SK-N-SH (cell line): Measurements from ENCODE around the gene GANAB. TPM values are rescaled to one million over a fixed set of nuclear protein-coding genes. Genes with fewer than 3 reads are reported as not detected.
A peak's percentile ranks its signal among the peaks of the same experiment; 100 is the strongest.

ENCODE experiments used
- CTCF ChIA-PET: fragments of 300-600, 350-600 bp; formaldehyde crosslinking; extraction: SDS; loops from one replicate; lab custom pipeline; 2021; lab: Yijun Ruan, JAX
- POLR2A ChIA-PET: fragments of 350-600 bp; sonication (Branson Sonifier 250); formaldehyde crosslinking; extraction: SDS; loops from one replicate; lab custom pipeline; 2020; ENCODE audit warnings: antibody characterized with exemption, inconsistent platforms; lab: Yijun Ruan, JAX
- DNase-seq: peaks from one replicate; pipeline ENCODE4 v3.0.0; 2012
- H2AFZ ChIP-seq: fragments of 200-600 bp; sonication (generic); 2 replicates; pipeline ENCODE4 v1.8.1; 2016; ENCODE audit warnings: antibody characterized with exemption, mild to moderate bottlenecking, low read depth
- H3F3A ChIP-seq: fragments of 200-600 bp; sonication (generic); replicated peaks from 2 replicates; pipeline ENCODE3; 2016; ENCODE audit warnings: antibody characterized with exemption, mild to moderate bottlenecking; ENCODE audit not compliant: insufficient read depth
- H3K27ac ChIP-seq, 2 experiments: fragments of 200-500 bp in 1 of 2; fragments of 200-600 bp in 1 of 2; sonication (Bioruptor generic) in 1 of 2; sonication (generic), shearing (Covaris generic) in 1 of 2; 2 replicates each; pipeline versions ENCODE4 v1.5.1 to v1.6.1; 2014 to 2016; ENCODE audit warnings: low read depth in 2 of 2, inconsistent platforms in 1 of 2, low read length in 1 of 2, mild to moderate bottlenecking in 1 of 2, mixed read lengths in 1 of 2
- H3K27me3 ChIP-seq: fragments of 200-600 bp; sonication (generic), shearing (Covaris generic); 2 replicates; pipeline ENCODE4 v1.6.1; 2016; ENCODE audit warnings: mixed run types; ENCODE audit not compliant: insufficient read depth
- H3K36me3 ChIP-seq, 2 experiments: fragments of 200-500 bp in 1 of 2; fragments of 200-600 bp in 1 of 2; sonication (Bioruptor generic) in 1 of 2; sonication (generic) in 1 of 2; replicated peaks in 1 of 2; 2 replicates each; pipeline versions ENCODE3 to v1.5.1; 2014 to 2016; ENCODE audit warnings: low read length in 1 of 2, mild to moderate bottlenecking in 1 of 2; ENCODE audit not compliant: insufficient read depth in 2 of 2, control insufficient read depth in 1 of 2
- H3K4me1 ChIP-seq, 2 experiments: fragments of 200-500 bp in 1 of 2; fragments of 200-600 bp in 1 of 2; sonication (Bioruptor generic) in 1 of 2; sonication (generic), shearing (Covaris generic) in 1 of 2; 2 replicates each; pipeline versions ENCODE4 v1.5.1 to v1.6.1; 2014 to 2016; ENCODE audit warnings: low read depth in 1 of 2, low read length in 1 of 2, mixed run types in 1 of 2; ENCODE audit not compliant: insufficient read depth in 2 of 2, control insufficient read depth in 1 of 2
- H3K4me2 ChIP-seq: fragments of 200-600 bp; sonication (generic), shearing (Covaris generic); 2 replicates; pipeline ENCODE4 v1.6.1; 2017; ENCODE audit warnings: mixed run types
- H3K4me3 ChIP-seq, 2 experiments: fragments of 200-500 bp in 1 of 2; fragments of 200-600 bp in 1 of 2; sonication (Bioruptor generic) in 1 of 2; sonication (generic), shearing (Covaris generic) in 1 of 2; 2 replicates each; pipeline versions ENCODE4 v1.5.1 to v1.8.1; 2014 to 2016; ENCODE audit warnings: low read depth in 2 of 2, inconsistent platforms in 1 of 2, low read length in 1 of 2, mild to moderate bottlenecking in 1 of 2, mixed read lengths in 1 of 2, moderate library complexity in 1 of 2
- H3K79me2 ChIP-seq: fragments of 200-600 bp; sonication (generic); 2 replicates; pipeline ENCODE4 v1.8.1; 2017; ENCODE audit warnings: mild to moderate bottlenecking; ENCODE audit not compliant: insufficient read depth
- H3K9ac ChIP-seq: fragments of 200-600 bp; sonication (generic); 2 replicates; pipeline ENCODE4 v1.6.1; 2017; ENCODE audit warnings: mixed run types
- H3K9me2 ChIP-seq: fragments of 200-600 bp; sonication (generic); 2 replicates; pipeline ENCODE4 v1.6.1; 2017; ENCODE audit warnings: mixed run types
- H3K9me3 ChIP-seq: fragments of 200-600 bp; sonication (generic); 2 replicates; pipeline ENCODE4 v1.6.1; 2017; ENCODE audit warnings: mixed run types, mild to moderate bottlenecking, moderate library complexity
- H4K20me1 ChIP-seq: fragments of 200-600 bp; sonication (generic); 2 replicates; pipeline ENCODE4 v1.6.1; 2017; ENCODE audit warnings: mild to moderate bottlenecking, mixed run types; ENCODE audit not compliant: insufficient read depth
- CHD2 ChIP-seq: fragments of 150-350 bp; IDR thresholded peaks from 2 replicates; pipeline ENCODE4 v1.6.1; 2018; ENCODE audit warnings: low read length; ENCODE audit not compliant: partially characterized antibody
- EP300 ChIP-seq, 2 experiments: IDR thresholded peaks; 2 replicates each; pipeline versions ENCODE4 v1.4.0 to v1.6.1; 2012; ENCODE audit warnings: borderline replicate concordance in 1 of 2, low read depth in 1 of 2, low read length in 1 of 2
- EZH2phosphoT487 ChIP-seq: fragments of 200-600 bp; sonication (generic); IDR thresholded peaks from 2 replicates; pipeline ENCODE4 v1.6.1; 2017; ENCODE audit warnings: low read depth, mixed run types, mild to moderate bottlenecking, antibody characterized with exemption, moderate library complexity, borderline replicate concordance
- MEF2A ChIP-seq: IDR thresholded peaks from 2 replicates; pipeline ENCODE4 v1.4.0; 2012; ENCODE audit warnings: low read depth, borderline replicate concordance
- MXI1 ChIP-seq: IDR thresholded peaks from 2 replicates; pipeline ENCODE4 v1.6.1; 2012; ENCODE audit warnings: mild to moderate bottlenecking, low read depth, low read length, improper control_type of control experiment
- NFIC ChIP-seq: IDR thresholded peaks from 2 replicates; pipeline ENCODE4 v1.4.0; 2012; ENCODE audit warnings: borderline replicate concordance
- NRF1 ChIP-seq: IDR thresholded peaks from 2 replicates; pipeline ENCODE4 v1.6.1; 2012; ENCODE audit warnings: low read depth, mild to moderate bottlenecking, low read length
- PBX3 ChIP-seq: IDR thresholded peaks from 2 replicates; pipeline ENCODE4; 2012
- RXRA ChIP-seq: IDR thresholded peaks from 2 replicates; pipeline ENCODE4 v1.4.0; 2012; ENCODE audit warnings: low read depth, mild to moderate bottlenecking, borderline replicate concordance
- SIN3A ChIP-seq: IDR thresholded peaks from 2 replicates; pipeline ENCODE4 v1.6.1; 2012; ENCODE audit warnings: low read depth, mild to moderate bottlenecking, low read length, moderate library complexity, borderline replicate concordance
- SMC3 ChIP-seq: IDR thresholded peaks from 2 replicates; pipeline ENCODE4 v1.6.1; 2012; ENCODE audit warnings: low read depth, low read length, improper control_type of control experiment
- TCF12 ChIP-seq: IDR thresholded peaks from 2 replicates; pipeline ENCODE4 v1.4.0; 2012
- USF1 ChIP-seq: IDR thresholded peaks from 2 replicates; pipeline ENCODE4 v1.4.0; 2012; ENCODE audit warnings: low read depth, borderline replicate concordance
- WGBS: methylation state at CpG from one replicate; pipeline ENCODE4 v1.1.6; 2017; ENCODE audit warnings: low lambda C conversion rate; 5-methylcytosine and 5-hydroxymethylcytosine counted together
- polyA plus RNA-seq, 3 experiments: library from polyadenylated mRNA; depleted of rRNA; stranded (reverse); fragments of >200 nt; gene quantifications; 2 replicates each; pipeline ENCODE4 v1.2.3, GENCODE V29; 2012
- TF ChIP-seq, protein P1 (sequence below): fragments of 150-350 bp; IDR thresholded peaks from 2 replicates; pipeline ENCODE4 v1.6.1; 2017; ENCODE audit warnings: antibody characterized with exemption, low read length, low read depth, borderline replicate concordance
- TF ChIP-seq, protein P2 (sequence below): IDR thresholded peaks from 2 replicates; pipeline ENCODE4 v1.6.1; 2012; ENCODE audit warnings: mild to moderate bottlenecking, low read depth, low read length, moderate library complexity
- TF ChIP-seq, protein P3 (sequence below): fragments of 200-600 bp; sonication (generic); IDR thresholded peaks from 2 replicates; pipeline ENCODE4 v1.6.1; 2017; ENCODE audit warnings: antibody characterized with exemption, mild to moderate bottlenecking, moderate library complexity

Gene GANAB
- polyA plus RNA-seq, 1 of the 3 experiments (the other 2 are of a cell fraction): 275 TPM

DNA sequence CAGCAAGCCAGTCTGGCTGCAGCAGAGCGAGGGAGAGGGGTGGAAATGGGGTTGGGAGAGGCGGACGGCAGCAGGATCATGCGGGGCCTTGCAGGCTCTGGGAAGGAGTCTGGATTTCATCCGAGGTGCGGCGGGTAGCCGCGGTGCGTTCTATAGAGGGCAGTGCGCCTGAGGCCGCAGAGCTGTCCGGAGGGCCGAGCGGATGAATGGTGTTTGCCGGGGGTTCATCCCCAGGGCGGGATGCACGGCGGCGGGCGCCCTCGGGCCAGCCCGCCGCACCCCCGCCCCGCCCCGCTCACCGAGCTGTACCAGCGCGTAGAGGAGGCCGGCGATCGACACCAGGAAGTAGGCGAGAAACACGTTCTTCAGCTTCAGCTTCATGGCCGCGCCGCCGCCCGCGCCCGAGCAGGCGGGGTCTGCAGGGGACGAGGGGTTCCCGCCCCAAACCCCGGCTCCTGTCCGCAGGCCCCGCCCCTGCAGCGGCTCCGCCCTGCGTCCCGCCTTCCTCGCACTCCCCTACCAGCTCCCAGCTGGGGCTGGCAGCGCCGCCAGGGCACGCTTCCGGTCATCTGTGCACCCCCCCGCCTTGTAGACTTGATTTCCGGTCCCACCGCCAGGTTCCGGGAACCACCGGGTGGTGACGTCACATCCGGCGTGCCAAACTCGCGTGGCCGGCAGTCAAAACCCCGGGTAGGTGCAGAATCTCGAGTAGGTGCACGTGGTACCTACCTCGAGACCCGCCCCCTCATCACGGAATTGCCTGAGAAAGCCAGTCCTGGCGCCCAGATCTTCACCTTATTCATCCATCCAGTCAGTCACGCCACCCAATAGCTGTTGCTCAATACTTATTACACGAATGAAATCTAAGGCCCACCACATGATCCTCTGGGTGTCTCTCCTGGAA lies 24.6 kb downstream of the GANAB start, which contains the start of gene B3GAT3 (continued):
- TF ChIP-seq TCF12: peak; percentile 67; the same call in 1 of the 2 replicates
- 0 out of 2 replicates have a peak, but pooled peaks have one; percentile 59 for TF ChIP-seq SIN3A
- peak; percentile 79 for TF ChIP-seq USF1

GRCh38 chr11:62621027-62621566 lies 25.3 kb downstream of the GANAB start:
- H3K4me3 ChIP-seq: peak overlapping the region; percentile 77 to 92
- peaks cover 35% of the 10 kb centered on the region for H3F3A ChIP-seq
- no peaks in the 10 kb centered on the region for H4K20me1 ChIP-seq
- POLR2A ChIA-PET: interaction anchor here (0.6 to 3.3 kb wide), 15 partner anchors 8 to 220 kb away, joined by 3 to 37 read pairs (median 7); partner anchors contain the start of genes C11orf98, CSKMT, EEF1G and EML3
- no peak for DNase-seq
- peak overlapping the region; percentile 43; the same call in 1 of the 2 replicates for H2AFZ ChIP-seq
- H3K36me3 ChIP-seq: peaks cover 9 to 19% of the 10 kb centered on the region in 2 experiments
- H3K9me2 ChIP-seq: no peaks in the 10 kb centered on the region
- H3K27me3 ChIP-seq: no peaks in the 10 kb centered on the region
- H3K9me3 ChIP-seq: no peaks in the 10 kb centered on the region
- H3K9ac ChIP-seq: peak overlapping the region; percentile 87
- peak overlapping the region; percentile 94 for H3K4me2 ChIP-seq
- CTCF ChIA-PET: interaction anchor here (0.8 to 2.5 kb wide), 12 partner anchors 8 to 226 kb away, joined by 3 to 16 read pairs (median 4); partner anchors contain the start of genes ROM1, TMEM179B and TUT1
- TF ChIP-seq PBX3 (no peak), SMC3 (no peak), MXI1 (no peak), NFIC (no peak), EZH2phosphoT487 (no peak), RXRA (no peak), NRF1 (no peak), EP300 (IDR thresholded peaks at IDR 0.05; ENCODE audit: borderline replicate concordance in 1 of 2, low read depth in 1 of 2, low read length in 1 of 2) (no peak), CHD2 (no peak), MEF2A (no peak)
- TF ChIP-seq, protein P1, sequence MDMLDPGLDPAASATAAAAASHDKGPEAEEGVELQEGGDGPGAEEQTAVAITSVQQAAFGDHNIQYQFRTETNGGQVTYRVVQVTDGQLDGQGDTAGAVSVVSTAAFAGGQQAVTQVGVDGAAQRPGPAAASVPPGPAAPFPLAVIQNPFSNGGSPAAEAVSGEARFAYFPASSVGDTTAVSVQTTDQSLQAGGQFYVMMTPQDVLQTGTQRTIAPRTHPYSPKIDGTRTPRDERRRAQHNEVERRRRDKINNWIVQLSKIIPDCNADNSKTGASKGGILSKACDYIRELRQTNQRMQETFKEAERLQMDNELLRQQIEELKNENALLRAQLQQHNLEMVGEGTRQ: no peak
- TF ChIP-seq, protein P2, sequence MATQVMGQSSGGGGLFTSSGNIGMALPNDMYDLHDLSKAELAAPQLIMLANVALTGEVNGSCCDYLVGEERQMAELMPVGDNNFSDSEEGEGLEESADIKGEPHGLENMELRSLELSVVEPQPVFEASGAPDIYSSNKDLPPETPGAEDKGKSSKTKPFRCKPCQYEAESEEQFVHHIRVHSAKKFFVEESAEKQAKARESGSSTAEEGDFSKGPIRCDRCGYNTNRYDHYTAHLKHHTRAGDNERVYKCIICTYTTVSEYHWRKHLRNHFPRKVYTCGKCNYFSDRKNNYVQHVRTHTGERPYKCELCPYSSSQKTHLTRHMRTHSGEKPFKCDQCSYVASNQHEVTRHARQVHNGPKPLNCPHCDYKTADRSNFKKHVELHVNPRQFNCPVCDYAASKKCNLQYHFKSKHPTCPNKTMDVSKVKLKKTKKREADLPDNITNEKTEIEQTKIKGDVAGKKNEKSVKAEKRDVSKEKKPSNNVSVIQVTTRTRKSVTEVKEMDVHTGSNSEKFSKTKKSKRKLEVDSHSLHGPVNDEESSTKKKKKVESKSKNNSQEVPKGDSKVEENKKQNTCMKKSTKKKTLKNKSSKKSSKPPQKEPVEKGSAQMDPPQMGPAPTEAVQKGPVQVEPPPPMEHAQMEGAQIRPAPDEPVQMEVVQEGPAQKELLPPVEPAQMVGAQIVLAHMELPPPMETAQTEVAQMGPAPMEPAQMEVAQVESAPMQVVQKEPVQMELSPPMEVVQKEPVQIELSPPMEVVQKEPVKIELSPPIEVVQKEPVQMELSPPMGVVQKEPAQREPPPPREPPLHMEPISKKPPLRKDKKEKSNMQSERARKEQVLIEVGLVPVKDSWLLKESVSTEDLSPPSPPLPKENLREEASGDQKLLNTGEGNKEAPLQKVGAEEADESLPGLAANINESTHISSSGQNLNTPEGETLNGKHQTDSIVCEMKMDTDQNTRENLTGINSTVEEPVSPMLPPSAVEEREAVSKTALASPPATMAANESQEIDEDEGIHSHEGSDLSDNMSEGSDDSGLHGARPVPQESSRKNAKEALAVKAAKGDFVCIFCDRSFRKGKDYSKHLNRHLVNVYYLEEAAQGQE: no peak
- TF ChIP-seq, protein P3, sequence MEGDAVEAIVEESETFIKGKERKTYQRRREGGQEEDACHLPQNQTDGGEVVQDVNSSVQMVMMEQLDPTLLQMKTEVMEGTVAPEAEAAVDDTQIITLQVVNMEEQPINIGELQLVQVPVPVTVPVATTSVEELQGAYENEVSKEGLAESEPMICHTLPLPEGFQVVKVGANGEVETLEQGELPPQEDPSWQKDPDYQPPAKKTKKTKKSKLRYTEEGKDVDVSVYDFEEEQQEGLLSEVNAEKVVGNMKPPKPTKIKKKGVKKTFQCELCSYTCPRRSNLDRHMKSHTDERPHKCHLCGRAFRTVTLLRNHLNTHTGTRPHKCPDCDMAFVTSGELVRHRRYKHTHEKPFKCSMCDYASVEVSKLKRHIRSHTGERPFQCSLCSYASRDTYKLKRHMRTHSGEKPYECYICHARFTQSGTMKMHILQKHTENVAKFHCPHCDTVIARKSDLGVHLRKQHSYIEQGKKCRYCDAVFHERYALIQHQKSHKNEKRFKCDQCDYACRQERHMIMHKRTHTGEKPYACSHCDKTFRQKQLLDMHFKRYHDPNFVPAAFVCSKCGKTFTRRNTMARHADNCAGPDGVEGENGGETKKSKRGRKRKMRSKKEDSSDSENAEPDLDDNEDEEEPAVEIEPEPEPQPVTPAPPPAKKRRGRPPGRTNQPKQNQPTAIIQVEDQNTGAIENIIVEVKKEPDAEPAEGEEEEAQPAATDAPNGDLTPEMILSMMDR: no peak
- 19% methylated on average over 8 of the region's 8 CpGs for WGBS
- H3K27ac ChIP-seq: peak overlapping the region; percentile 78 to 86
- peaks cover 7 to 15% of the 10 kb centered on the region in 2 experiments; a peak in 3 of 4 replicates for H3K4me1 ChIP-seq
- peaks cover 30% of the 10 kb centered on the region for H3K79me2 ChIP-seq
